Measurements from ENCODE around the gene NRAP. TPM values are rescaled to one million over a fixed set of nuclear protein-coding genes. Genes with fewer than 3 reads are reported as not detected.
"Not testable (repeated sequence)": the region's sequence is repeated elsewhere in the genome, so short reads cannot be mapped to it uniquely, and the experiment has no call there.

Gene NRAP
- total RNA-seq, 1 donor from 2014 or later: not detected

- H3K36me3 Mint-ChIP-seq: no peaks in the 10 kb centered on the region
- H3K9me3 Mint-ChIP-seq: peaks cover 3% of the 10 kb centered on the region
- no peak overlapping the region for H3K4me3 Mint-ChIP-seq
- H3K27me3 Mint-ChIP-seq (ENCODE audit: low read depth): peaks cover 6% of the 10 kb centered on the region
- peaks cover 7% of the 10 kb centered on the region for H3K4me1 Mint-ChIP-seq
- no peak overlapping the region for H3K27ac Mint-ChIP-seq
- no peak for DNase-seq (ENCODE audit: low spot score in 2 of 2, unreplicated experiment in 2 of 2)
- TF ChIP-seq CTCF (IDR thresholded peaks at IDR 0.05; ENCODE audit: unreplicated experiment): no peak
These were observed 2.0 kb upstream of the NRAP start for GRCh38 chr10:113665806-113666354.

GRCh38 chr10:113665352-113665751, 1.5 kb upstream of the NRAP start:
- TF ChIP-seq CTCF (IDR thresholded peaks at IDR 0.05; ENCODE audit: unreplicated experiment): no peak
- no peak overlapping the region for H3K4me3 Mint-ChIP-seq
- H3K36me3 Mint-ChIP-seq: no peaks in the 10 kb centered on the region
- H3K27me3 Mint-ChIP-seq (ENCODE audit: low read depth): peaks cover 6% of the 10 kb centered on the region
- DNase-seq (ENCODE audit: low spot score in 2 of 2, unreplicated experiment in 2 of 2): no peak
- H3K4me1 Mint-ChIP-seq: peaks cover 7% of the 10 kb centered on the region
- H3K9me3 Mint-ChIP-seq: no peaks in the 10 kb centered on the region
- H3K27ac Mint-ChIP-seq: no peak overlapping the region

- Mint-ChIP-seq H3K27ac (no peak overlapping the region), H3K9me3 (no peaks in the 10 kb centered on the region), H3K27me3 (ENCODE audit: low read depth) (peaks cover 8% of the 10 kb centered on the region), H3K4me3 (no peak overlapping the region), H3K4me1 (peaks cover 7% of the 10 kb centered on the region), H3K36me3 (no peaks in the 10 kb centered on the region)
- DNase-seq (ENCODE audit: low spot score in 2 of 2, unreplicated experiment in 2 of 2): no peak
- no peak for TF ChIP-seq CTCF (IDR thresholded peaks at IDR 0.05; ENCODE audit: unreplicated experiment)
These were observed 699 bp downstream of the NRAP start for GRCh38 chr10:113663142-113663541.

DNA sequence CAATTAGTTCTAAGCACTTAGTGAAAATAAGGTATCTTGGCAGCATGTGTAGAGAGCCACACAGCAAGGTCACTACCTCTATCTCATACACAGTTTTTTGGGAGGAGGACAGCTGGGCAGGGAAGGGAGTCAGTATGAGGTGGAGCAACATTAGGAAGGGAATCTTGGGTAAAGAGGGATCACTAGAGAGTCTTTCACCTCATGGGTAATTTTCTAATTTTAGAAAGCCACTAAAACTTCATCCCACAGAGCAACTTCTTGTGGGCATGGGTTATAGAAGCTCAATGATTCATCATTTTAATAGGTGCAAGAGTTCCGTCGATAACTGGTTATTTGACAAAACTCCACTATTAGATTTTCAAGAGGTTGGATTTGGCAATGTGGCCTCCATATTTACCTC, 2.5 kb downstream of the NRAP start:
- no peak for DNase-seq (ENCODE audit: low spot score in 2 of 2, unreplicated experiment in 2 of 2)

GRCh38 chr10:113657544-113657943, 6.3 kb downstream of the NRAP start:
- no peak overlapping the region for H3K27ac Mint-ChIP-seq
- H3K27me3 Mint-ChIP-seq (ENCODE audit: low read depth): peaks cover 36% of the 10 kb centered on the region
- TF ChIP-seq CTCF (IDR thresholded peaks at IDR 0.05; ENCODE audit: unreplicated experiment): no peak
- no peaks in the 10 kb centered on the region for H3K36me3 Mint-ChIP-seq
- no peak for DNase-seq (ENCODE audit: low spot score in 2 of 2, unreplicated experiment in 2 of 2)
- no peak overlapping the region for H3K4me3 Mint-ChIP-seq
- no peaks in the 10 kb centered on the region for H3K9me3 Mint-ChIP-seq
- peaks cover 2% of the 10 kb centered on the region for H3K4me1 Mint-ChIP-seq

More for the DNA sequence above, 2.5 kb downstream of the NRAP start:
- H3K4me3 Mint-ChIP-seq: no peak overlapping the region
- H3K27me3 Mint-ChIP-seq (ENCODE audit: low read depth): peaks cover 19% of the 10 kb centered on the region
- no peaks in the 10 kb centered on the region for H3K36me3 Mint-ChIP-seq
- H3K4me1 Mint-ChIP-seq: peaks cover 7% of the 10 kb centered on the region
- H3K9me3 Mint-ChIP-seq: no peaks in the 10 kb centered on the region
- H3K27ac Mint-ChIP-seq: no peak overlapping the region
- no peak for TF ChIP-seq CTCF (IDR thresholded peaks at IDR 0.05; ENCODE audit: unreplicated experiment)

GRCh38 chr10:113656896-113657295, 6.9 kb downstream of the NRAP start:
- Mint-ChIP-seq H3K4me1 (peaks cover 2% of the 10 kb centered on the region), H3K27ac (no peak overlapping the region), H3K27me3 (ENCODE audit: low read depth) (peaks cover 35% of the 10 kb centered on the region), H3K4me3 (no peak overlapping the region), H3K36me3 (no peaks in the 10 kb centered on the region), H3K9me3 (no peaks in the 10 kb centered on the region)
- no peak for TF ChIP-seq CTCF (IDR thresholded peaks at IDR 0.05; ENCODE audit: unreplicated experiment)
- no peak for DNase-seq (ENCODE audit: low spot score in 2 of 2, unreplicated experiment in 2 of 2)

GRCh38 chr10:113652456-113652855, 11.4 kb downstream of the NRAP start:
- DNase-seq (ENCODE audit: low spot score in 2 of 2, unreplicated experiment in 2 of 2); H3K4me3 Mint-ChIP-seq; H3K9me3 Mint-ChIP-seq; H3K36me3 Mint-ChIP-seq; H3K27ac Mint-ChIP-seq; H3K4me1 Mint-ChIP-seq: not testable (repeated sequence)
- peaks cover 29% of the 10 kb centered on the region for H3K27me3 Mint-ChIP-seq (ENCODE audit: low read depth)
